Measurements from ENCODE around the gene TIGAR.

TIGAR gene

GRCh38 chr12:4320853-4321701 lies at the start of gene TIGAR:
TIGAR (plus strand) TSS chr12:4321213; CDS start chr12:4321272, 59 bp downstream.
- peak; percentile 96 for DNase-seq

DNA sequence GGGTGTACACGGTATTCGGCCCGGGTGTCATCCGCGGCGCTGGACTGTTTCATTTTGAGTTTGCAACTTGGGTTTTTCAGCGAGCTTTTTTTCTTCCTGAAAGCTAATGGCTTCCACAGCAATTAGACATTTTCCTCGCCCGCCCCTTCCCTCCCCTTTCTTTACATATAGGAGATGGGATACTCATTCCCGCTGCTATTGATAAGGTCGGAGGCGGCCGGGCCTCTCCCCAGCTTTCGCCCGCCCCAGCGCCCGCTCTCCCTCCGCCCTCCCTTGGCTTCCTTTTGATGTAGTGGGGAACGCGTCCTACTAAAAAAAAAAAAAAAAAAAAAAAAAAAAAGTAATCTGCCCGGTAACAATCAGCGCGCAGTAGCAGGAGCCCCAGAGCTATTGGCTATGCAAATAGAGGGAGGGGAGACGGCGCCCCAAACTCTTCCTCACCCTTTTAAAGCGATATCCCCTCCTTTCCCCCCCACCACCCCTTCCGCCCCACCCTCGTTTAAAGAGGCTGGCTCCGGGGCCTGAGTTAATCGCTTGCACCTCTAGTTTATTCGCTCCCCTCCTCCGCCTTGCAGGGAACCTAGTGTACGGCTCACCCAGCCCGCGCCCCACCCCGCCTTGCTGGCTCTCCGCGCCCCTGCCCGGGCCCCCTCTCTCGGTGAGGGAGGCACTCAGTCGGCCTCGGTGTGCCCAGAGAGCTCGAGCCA lies 49.1 kb upstream of the TIGAR start:
- DNase-seq: no peak
- in situ Hi-C loops (cut with MboI; ENCODE audit: low pct_unique_long_range_greater_than_20kb, low sequenced_read_pairs): no loop called here

More at GRCh38 chr12:4320853-4321701, at the start of gene TIGAR:
- in situ Hi-C loops (cut with MboI; ENCODE audit: low pct_unique_long_range_greater_than_20kb, low sequenced_read_pairs): loop anchor here (25.0 kb wide), 1 partner anchor 691 kb away; no protein-coding TSS in a partner anchor

GRCh38 chr12:4272424-4273272 lies 48.4 kb upstream of the TIGAR start:
- in situ Hi-C loops (cut with MboI; ENCODE audit: low pct_unique_long_range_greater_than_20kb, low sequenced_read_pairs): no loop called here
- DNase-seq: no peak

DNA sequence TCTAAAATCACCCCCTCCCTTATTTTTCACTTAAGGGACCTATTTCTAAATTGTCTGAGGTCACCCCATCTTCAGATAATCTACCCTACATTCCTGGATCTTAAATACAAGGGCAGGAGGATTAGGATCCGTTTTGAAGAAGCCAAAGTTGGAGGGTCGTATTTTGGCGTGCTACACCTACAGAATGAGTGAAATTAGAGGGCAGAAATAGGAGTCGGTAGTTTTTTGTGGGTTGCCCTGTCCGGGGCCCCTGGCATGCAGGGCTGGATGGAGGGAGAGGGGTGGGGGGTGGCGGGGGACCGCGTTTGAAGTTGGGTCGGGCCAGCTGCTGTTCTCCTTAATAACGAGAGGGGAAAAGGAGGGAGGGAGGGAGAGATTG lies 47.8 kb upstream of the TIGAR start:
- DNase-seq: no peak
- in situ Hi-C loops (cut with MboI; ENCODE audit: low pct_unique_long_range_greater_than_20kb, low sequenced_read_pairs): no loop called here

GRCh38 chr12:4273652-4274395 lies 47.2 kb upstream of the TIGAR start, which contains the start of gene CCND2:
CCND2 (plus strand) TSS chr12:4273762; CDS start chr12:4274041, 279 bp downstream.
- DNase-seq: peak; percentile 64
- in situ Hi-C loops (cut with MboI; ENCODE audit: low pct_unique_long_range_greater_than_20kb, low sequenced_read_pairs): no loop called here

DNA sequence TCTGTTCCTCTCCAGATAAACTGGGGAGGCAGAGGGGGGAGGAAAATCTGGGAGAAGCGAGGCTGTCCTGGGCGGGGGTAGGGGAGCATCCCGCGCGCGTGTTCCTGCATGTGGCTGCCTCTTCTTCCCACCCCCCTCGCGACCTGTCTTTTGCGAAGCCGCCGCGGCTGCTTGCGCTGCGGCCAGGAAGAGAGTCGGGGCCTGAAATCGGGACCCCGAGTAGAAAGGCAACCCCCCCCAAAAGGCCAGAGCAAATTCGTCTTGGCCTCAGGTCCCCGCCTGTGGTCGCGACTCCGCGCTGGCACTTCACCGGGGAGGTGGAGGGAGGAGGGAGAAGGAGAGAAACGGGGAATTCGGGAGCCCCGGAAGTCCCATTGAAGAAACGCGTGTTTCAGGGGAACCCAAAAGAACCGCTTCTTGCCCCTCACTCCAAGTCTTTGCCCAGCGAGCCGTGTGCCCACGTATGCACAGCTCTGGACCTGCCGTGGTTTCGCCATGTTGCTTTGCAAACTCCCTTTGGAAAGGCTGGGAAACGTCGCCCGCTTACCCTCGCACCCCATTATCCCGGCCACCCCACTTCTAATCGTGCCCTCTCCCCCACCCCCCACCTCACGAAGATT lies 46.5 kb upstream of the TIGAR start:
- in situ Hi-C loops (cut with MboI; ENCODE audit: low pct_unique_long_range_greater_than_20kb, low sequenced_read_pairs): loop anchor here (25.0 kb wide), 1 partner anchor 387 kb away; no protein-coding TSS in a partner anchor
- no peak for DNase-seq

DNA sequence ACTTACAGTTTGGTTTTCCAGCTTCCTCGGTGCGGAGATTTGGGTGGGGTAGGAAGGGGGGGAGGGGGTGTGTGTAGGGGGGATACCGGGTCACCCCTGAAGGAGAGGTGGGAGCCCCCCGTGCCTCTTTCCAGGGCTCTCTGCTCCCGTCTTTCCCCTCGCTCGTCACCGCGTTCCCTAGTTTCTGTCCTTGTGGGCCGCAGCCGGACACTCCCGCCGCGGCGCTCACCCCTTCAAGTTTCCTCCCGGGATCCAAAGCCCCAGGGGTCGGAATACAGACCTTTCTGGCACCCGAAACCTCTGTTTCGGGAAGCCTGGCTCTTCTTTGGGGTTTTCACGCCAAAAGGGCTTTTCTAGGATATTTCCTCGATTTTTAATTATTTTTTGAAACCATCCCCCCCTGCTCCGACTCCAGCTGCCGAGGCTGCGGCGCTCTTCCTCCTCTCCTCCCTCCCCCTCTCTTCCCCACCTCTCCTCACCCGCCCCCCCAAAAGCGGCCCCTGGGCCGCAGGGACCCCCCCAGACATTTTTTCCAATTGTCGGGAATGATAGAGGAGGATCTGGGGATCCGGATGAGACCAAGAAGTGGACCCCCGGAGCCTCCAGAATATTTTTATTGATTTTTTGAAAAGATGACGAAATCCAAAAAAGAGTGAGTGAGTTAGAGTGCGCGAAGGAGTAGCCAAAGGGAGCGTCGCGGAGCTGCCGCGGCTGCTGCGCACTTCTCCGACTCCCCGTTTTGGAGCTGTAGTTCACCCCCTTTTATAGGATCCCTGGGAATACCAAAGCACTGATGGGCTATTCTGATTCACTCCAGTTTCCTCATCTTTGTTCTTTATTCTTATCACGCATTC lies 45.8 kb upstream of the TIGAR start:
- no peak for DNase-seq

DNA sequence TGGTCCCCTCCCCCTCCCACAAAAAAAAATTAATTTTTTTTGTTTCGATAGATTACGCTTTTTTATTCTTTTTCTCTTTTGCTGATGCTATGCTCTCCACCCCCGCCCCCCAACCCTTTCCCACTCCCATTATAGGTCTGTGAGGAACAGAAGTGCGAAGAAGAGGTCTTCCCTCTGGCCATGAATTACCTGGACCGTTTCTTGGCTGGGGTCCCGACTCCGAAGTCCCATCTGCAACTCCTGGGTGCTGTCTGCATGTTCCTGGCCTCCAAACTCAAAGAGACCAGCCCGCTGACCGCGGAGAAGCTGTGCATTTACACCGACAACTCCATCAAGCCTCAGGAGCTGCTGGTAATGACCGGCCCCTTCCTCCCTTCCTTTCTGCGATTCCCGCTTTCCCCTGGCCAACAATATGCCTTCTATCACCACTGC lies 45.1 kb upstream of the TIGAR start:
- in situ Hi-C loops (cut with MboI; ENCODE audit: low pct_unique_long_range_greater_than_20kb, low sequenced_read_pairs): loop anchor here (25.0 kb wide), 1 partner anchor 389 kb away; no protein-coding TSS in a partner anchor
- DNase-seq: no peak

More for the DNA sequence above, 45.8 kb upstream of the TIGAR start:
- in situ Hi-C loops (cut with MboI; ENCODE audit: low pct_unique_long_range_greater_than_20kb, low sequenced_read_pairs): loop anchor here (25.0 kb wide), 1 partner anchor 388 kb away; no protein-coding TSS in a partner anchor

GRCh38 chr12:4276524-4277204 lies 44.3 kb upstream of the TIGAR start:
- peak; percentile 87 for DNase-seq
- in situ Hi-C loops (cut with MboI; ENCODE audit: low pct_unique_long_range_greater_than_20kb, low sequenced_read_pairs): loop anchor here (25.0 kb wide), 1 partner anchor 389 kb away; no protein-coding TSS in a partner anchor

GRCh38 chr12:4277205-4277543 lies 43.8 kb upstream of the TIGAR start:
- in situ Hi-C loops (cut with MboI; ENCODE audit: low pct_unique_long_range_greater_than_20kb, low sequenced_read_pairs): loop anchor here (25.0 kb wide), 1 partner anchor 390 kb away; no protein-coding TSS in a partner anchor

GRCh38 chr12:4277857-4278256 lies 43.2 kb upstream of the TIGAR start:
- in situ Hi-C loops (cut with MboI; ENCODE audit: low pct_unique_long_range_greater_than_20kb, low sequenced_read_pairs): loop anchor here (25.0 kb wide), 1 partner anchor 391 kb away; no protein-coding TSS in a partner anchor
- DNase-seq: no peak

More at GRCh38 chr12:4277205-4277543, 43.8 kb upstream of the TIGAR start:
- no peak for DNase-seq

DNA sequence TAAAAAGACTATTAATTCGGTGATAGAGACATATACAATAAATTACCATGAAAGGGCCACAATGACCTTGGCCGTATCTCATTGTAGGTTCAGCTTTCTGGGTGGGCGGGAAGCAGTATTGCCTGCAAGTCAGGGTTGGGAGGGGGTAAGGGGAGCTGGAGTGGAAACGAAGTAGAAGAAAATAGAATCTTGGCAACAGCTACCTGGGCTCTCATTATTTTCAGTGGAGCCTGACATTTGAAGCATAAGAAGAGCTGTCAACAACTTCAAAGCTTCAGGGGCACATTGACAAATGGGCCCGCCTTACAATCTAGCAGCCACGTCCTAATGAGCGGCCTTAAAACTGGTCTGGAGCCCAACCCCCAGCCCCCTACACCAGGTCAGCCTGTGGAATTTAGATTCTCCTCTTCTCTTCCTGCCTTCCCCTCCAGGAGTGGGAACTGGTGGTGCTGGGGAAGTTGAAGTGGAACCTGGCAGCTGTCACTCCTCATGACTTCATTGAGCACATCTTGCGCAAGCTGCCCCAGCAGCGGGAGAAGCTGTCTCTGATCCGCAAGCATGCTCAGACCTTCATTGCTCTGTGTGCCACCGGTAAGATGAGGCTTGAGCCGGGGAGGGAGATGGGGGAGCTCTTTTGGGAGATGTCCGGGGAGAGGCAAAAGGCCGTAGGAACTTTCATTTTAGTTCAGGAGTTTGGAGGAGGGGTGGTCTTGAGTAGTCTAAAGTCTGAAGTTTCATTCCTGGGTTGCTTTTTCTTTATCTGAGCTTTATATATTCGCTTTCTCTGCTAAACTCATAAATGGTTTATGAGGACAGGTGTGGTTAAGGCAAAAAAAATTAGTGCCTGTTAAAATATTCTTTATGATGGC lies 42.5 kb upstream of the TIGAR start:
- in situ Hi-C loops (cut with MboI; ENCODE audit: low pct_unique_long_range_greater_than_20kb, low sequenced_read_pairs): loop anchor here (25.0 kb wide), 1 partner anchor 391 kb away; no protein-coding TSS in a partner anchor

DNA sequence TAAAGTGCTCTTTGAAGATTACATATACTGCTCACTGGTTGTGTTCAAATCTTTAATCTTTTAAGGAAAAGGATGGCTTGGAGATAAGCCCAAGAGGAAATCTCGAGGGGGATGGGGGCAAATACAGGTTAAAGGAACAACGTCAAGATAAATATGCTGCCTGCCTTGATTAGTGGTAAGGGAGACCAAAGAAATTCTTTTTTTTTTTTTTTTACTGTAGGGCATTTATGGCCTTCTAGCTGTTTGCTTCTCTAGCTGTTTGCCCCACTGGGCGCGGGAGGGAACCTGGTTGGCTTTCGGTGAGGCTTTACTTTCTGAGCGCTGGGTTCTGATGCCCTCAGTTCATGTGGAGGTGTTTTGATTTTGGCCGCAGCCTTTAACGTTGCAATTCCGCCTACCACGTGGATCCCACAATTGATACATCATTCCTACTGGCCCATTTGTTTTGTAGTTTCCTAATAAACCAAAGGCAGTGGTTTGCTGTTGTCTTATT lies 41.8 kb upstream of the TIGAR start:
- in situ Hi-C loops (cut with MboI; ENCODE audit: low pct_unique_long_range_greater_than_20kb, low sequenced_read_pairs): loop anchor here (25.0 kb wide), 1 partner anchor 392 kb away; no protein-coding TSS in a partner anchor
- no peak for DNase-seq

More for the DNA sequence above, 42.5 kb upstream of the TIGAR start:
- peak; percentile 47 for DNase-seq

DNA sequence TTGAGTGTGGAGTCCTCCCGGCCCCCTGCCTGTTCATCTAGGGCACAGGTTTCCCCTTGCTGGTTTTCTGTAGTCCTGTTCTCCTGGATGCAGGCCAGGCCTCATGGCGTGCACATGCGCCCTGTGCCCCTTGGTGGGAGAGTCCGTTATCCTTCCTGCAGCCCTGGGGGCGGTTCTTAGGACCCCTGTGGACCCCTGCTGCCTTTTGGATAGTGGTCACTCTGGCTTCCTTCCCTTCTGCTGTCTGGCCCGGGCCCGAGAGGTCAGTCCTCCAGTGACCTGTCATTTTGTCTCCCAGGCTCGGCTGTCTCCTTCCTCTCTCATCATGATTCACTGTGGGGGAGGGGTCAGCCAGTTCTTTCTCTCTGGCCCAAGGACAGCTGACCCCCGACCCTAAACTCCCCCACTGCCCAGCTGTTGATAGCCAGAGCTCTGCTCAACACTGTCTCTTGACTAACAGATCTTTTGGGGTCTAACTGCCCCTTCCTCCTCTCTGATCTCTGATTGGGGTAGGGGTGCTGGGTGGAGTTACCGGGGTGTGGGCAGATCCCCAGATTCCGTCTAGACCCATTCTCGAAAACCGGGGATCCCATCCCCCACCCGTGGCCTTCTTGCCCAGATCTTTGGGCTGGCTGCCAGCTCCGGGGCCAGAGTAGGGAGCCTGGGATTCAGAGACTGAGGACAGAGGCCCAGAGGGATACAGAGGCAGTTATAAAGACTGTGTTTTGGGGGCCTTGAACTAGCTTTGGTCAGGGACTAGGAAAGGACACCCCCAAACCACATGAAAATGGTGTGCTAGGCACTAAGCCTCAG lies 40.5 kb upstream of the TIGAR start:
- DNase-seq: no peak
- in situ Hi-C loops (cut with MboI; ENCODE audit: low pct_unique_long_range_greater_than_20kb, low sequenced_read_pairs): loop anchor here (25.0 kb wide), 1 partner anchor 393 kb away; no protein-coding TSS in a partner anchor
